K562 (cell line): ENCODE measurements around the gene SDK1. TPM values are rescaled to one million over a fixed set of nuclear protein-coding genes. Genes with fewer than 3 reads are reported as not detected.

Experiments used
- CREM ChIP-seq: IDR thresholded peaks from 2 replicates; pipeline ENCODE4 v1.6.1; 2014; ENCODE audit warnings: antibody characterized with exemption, low read depth
- EGR1 ChIP-seq: fragments of 450-650 bp; conservative IDR thresholded peaks from 2 replicates; pipeline ENCODE4 v1.6.1; 2017; ENCODE audit warnings: mild to moderate bottlenecking
- ZBTB9 ChIP-seq: fragments of 450-650 bp; formaldehyde crosslinking; IDR thresholded peaks from 2 replicates; pipeline ENCODE4 v1.4.0; 2020; ENCODE audit warnings: mild to moderate bottlenecking, moderate library complexity
- polyA plus RNA-seq, 8 experiments: library from polyadenylated mRNA; depleted of rRNA in 4 of 8; stranded (reverse) in 5 of 8; unstranded in 3 of 8; fragments of >200 nt; fragmentation: Nextera tagmentation in 2 of 8; fragmentation: Illumina TruSeq in 1 of 8; extraction: Ambion mirVana in 2 of 8; extraction: Trizol in 1 of 8; gene quantifications; 2 replicates each; pipeline versions ENCODE4 v1.2.1 to v1.2.3, GENCODE V29; 2011 to 2014; ENCODE audit warnings: inconsistent platforms in 1 of 8, missing spikeins in 1 of 8
- total RNA-seq, 7 experiments: library from RNA; depleted of rRNA in 6 of 7; stranded (reverse); fragments of >200 nt in 6 of 7; fragmentation: Illumina TruSeq in 2 of 7; extraction: Trizol in 2 of 7; gene quantifications; 2 replicates each; pipeline versions ENCODE4 v1.2.1 to v1.2.3, GENCODE V29; 2011 to 2021; ENCODE audit warnings: low replicate concordance in 1 of 7
- TF ChIP-seq, protein P1 (sequence below): fragments of 450-650 bp; IDR thresholded peaks from 2 replicates; pipeline ENCODE4 v1.6.1; 2016; ENCODE audit warnings: mild to moderate bottlenecking, moderate library complexity

Gene SDK1
- total and polyA plus RNA-seq, 9 of the 15 experiments (the other 6 are each of a cell fraction or from before 2014, with no cell fraction given): 0.16 TPM; not detected in 8

DNA sequence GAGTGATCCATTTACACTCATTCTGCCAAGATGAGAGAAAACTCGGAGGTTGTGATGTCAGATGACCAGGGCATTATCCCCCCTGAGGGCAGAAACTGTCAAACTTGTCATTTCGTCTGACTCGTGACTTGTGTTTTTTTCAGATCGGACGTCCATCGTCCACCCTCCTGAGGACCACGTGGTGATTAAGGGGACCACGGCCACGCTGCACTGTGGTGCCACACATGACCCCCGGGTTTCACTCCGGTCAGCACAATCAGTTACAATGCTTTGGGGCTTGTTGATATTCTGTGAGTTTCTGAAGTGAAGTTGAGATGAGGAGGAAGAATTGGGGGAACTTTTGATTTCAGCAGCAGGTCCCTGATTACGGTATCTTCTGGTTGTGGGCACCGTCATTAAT is 670.3 kb downstream of the SDK1 start (continued):
- TF ChIP-seq, protein P1, sequence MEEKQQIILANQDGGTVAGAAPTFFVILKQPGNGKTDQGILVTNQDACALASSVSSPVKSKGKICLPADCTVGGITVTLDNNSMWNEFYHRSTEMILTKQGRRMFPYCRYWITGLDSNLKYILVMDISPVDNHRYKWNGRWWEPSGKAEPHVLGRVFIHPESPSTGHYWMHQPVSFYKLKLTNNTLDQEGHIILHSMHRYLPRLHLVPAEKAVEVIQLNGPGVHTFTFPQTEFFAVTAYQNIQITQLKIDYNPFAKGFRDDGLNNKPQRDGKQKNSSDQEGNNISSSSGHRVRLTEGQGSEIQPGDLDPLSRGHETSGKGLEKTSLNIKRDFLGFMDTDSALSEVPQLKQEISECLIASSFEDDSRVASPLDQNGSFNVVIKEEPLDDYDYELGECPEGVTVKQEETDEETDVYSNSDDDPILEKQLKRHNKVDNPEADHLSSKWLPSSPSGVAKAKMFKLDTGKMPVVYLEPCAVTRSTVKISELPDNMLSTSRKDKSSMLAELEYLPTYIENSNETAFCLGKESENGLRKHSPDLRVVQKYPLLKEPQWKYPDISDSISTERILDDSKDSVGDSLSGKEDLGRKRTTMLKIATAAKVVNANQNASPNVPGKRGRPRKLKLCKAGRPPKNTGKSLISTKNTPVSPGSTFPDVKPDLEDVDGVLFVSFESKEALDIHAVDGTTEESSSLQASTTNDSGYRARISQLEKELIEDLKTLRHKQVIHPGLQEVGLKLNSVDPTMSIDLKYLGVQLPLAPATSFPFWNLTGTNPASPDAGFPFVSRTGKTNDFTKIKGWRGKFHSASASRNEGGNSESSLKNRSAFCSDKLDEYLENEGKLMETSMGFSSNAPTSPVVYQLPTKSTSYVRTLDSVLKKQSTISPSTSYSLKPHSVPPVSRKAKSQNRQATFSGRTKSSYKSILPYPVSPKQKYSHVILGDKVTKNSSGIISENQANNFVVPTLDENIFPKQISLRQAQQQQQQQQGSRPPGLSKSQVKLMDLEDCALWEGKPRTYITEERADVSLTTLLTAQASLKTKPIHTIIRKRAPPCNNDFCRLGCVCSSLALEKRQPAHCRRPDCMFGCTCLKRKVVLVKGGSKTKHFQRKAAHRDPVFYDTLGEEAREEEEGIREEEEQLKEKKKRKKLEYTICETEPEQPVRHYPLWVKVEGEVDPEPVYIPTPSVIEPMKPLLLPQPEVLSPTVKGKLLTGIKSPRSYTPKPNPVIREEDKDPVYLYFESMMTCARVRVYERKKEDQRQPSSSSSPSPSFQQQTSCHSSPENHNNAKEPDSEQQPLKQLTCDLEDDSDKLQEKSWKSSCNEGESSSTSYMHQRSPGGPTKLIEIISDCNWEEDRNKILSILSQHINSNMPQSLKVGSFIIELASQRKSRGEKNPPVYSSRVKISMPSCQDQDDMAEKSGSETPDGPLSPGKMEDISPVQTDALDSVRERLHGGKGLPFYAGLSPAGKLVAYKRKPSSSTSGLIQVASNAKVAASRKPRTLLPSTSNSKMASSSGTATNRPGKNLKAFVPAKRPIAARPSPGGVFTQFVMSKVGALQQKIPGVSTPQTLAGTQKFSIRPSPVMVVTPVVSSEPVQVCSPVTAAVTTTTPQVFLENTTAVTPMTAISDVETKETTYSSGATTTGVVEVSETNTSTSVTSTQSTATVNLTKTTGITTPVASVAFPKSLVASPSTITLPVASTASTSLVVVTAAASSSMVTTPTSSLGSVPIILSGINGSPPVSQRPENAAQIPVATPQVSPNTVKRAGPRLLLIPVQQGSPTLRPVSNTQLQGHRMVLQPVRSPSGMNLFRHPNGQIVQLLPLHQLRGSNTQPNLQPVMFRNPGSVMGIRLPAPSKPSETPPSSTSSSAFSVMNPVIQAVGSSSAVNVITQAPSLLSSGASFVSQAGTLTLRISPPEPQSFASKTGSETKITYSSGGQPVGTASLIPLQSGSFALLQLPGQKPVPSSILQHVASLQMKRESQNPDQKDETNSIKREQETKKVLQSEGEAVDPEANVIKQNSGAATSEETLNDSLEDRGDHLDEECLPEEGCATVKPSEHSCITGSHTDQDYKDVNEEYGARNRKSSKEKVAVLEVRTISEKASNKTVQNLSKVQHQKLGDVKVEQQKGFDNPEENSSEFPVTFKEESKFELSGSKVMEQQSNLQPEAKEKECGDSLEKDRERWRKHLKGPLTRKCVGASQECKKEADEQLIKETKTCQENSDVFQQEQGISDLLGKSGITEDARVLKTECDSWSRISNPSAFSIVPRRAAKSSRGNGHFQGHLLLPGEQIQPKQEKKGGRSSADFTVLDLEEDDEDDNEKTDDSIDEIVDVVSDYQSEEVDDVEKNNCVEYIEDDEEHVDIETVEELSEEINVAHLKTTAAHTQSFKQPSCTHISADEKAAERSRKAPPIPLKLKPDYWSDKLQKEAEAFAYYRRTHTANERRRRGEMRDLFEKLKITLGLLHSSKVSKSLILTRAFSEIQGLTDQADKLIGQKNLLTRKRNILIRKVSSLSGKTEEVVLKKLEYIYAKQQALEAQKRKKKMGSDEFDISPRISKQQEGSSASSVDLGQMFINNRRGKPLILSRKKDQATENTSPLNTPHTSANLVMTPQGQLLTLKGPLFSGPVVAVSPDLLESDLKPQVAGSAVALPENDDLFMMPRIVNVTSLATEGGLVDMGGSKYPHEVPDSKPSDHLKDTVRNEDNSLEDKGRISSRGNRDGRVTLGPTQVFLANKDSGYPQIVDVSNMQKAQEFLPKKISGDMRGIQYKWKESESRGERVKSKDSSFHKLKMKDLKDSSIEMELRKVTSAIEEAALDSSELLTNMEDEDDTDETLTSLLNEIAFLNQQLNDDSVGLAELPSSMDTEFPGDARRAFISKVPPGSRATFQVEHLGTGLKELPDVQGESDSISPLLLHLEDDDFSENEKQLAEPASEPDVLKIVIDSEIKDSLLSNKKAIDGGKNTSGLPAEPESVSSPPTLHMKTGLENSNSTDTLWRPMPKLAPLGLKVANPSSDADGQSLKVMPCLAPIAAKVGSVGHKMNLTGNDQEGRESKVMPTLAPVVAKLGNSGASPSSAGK: no peak
- TF ChIP-seq EGR1 (no peak), ZBTB9 (CRISPR knock-in tag) (no peak), CREM (no peak)
